ENCODE results near the gene EPN2. TPM values are rescaled to one million over a fixed set of nuclear protein-coding genes. Genes with fewer than 3 reads are reported as not detected.

The EPN2 gene
- total and polyA plus RNA-seq, 7 donors, result 11.6 to 36.0 (median 25.3) TPM

DNA sequence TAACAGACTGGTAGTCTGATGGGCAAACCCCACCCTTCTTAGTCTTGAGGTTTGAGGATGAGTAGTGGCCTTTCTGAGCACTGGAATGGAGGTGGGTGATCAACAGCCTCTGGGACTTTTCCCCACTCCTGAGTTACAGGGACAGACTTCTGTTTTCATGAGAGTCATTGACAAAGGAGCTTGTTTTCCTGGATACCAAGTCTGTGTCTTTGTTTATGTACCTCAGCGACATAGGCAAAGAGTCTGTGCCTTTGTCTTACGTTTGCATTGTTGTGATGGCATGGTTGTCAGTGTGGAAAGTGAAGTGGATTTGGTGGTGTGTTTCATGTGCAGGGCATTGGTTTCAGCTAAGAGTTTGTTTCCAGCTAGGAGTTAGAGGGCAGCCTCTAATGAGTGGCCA lies 17.5 kb downstream of the EPN2 start:
- no peak for ATAC-seq

DNA sequence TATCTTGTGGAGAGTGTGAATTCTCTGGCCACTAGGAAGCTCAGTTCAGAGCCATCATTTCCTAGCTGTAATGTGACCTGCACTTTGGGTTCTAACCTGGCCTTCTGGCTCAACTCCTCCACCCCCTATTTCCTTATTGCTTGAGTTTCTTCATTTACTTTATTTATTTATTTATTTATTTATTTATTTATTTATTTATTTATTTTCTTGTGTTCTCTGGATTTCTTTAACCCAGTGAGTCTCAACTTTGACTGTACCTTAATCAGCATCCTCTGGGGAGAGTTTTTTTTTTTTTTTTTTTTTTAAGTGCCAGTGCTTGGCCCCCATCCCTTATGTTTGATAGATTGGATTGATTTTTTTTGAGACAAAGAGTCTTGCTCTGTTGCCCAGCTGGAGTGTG lies 18.1 kb downstream of the EPN2 start:
- no peak for DNase-seq
- Histone ChIP-seq H3K4me1 (peaks cover 23% of the 10 kb centered on the region), H3K27me3 (ENCODE audit: insufficient read depth in 3 of 3, low read length in 2 of 3) (no peaks in the 10 kb centered on the region), H3K36me3 (ENCODE audit: insufficient read depth in 1 of 2, low read depth in 1 of 2) (no peaks in the 10 kb centered on the region), H3K27ac (no peak overlapping the region), H3K4me3 (no peak overlapping the region), H3K9me3 (no peaks in the 10 kb centered on the region)
- no peak for ATAC-seq
- TF ChIP-seq CTCF (IDR thresholded peaks at IDR 0.05), result no peak
- intact Hi-C loops (cut with DNase I), result no loop called here

More for the DNA sequence above, 17.5 kb downstream of the EPN2 start:
- Histone ChIP-seq H3K4me1 (peaks cover 23% of the 10 kb centered on the region), H3K9me3 (no peaks in the 10 kb centered on the region), H3K4me3 (no peak overlapping the region), H3K27ac (no peak overlapping the region), H3K36me3 (ENCODE audit: insufficient read depth in 1 of 2, low read depth in 1 of 2) (no peaks in the 10 kb centered on the region), H3K27me3 (ENCODE audit: insufficient read depth in 3 of 3, low read length in 2 of 3) (no peaks in the 10 kb centered on the region)
- no peak for TF ChIP-seq CTCF (IDR thresholded peaks at IDR 0.05)
- WGBS, 3 donors, result 74 to 86% (median 79%) methylated on average over 2 of the region's 2 CpGs
- intact Hi-C loops (cut with DNase I), result no loop called here
- DNase-seq, result no peak

GRCh38 chr17:19258371-19258770 lies 21.2 kb downstream of the EPN2 start:
- no peak for ATAC-seq
- intact Hi-C loops (cut with DNase I), result no loop called here
- no peak for TF ChIP-seq CTCF (IDR thresholded peaks at IDR 0.05)
- Histone ChIP-seq H3K9me3 (no peaks in the 10 kb centered on the region), H3K27ac (no peak overlapping the region), H3K4me3 (no peak overlapping the region), H3K4me1 (peaks cover 27% of the 10 kb centered on the region), H3K27me3 (ENCODE audit: insufficient read depth in 3 of 3, low read length in 2 of 3) (no peaks in the 10 kb centered on the region), H3K36me3 (ENCODE audit: insufficient read depth in 1 of 2, low read depth in 1 of 2) (no peaks in the 10 kb centered on the region)
- 83 to 88% (median 84%) methylated on average over 9 of the region's 9 CpGs for WGBS, 3 donors
- no peak for DNase-seq

- ATAC-seq, result no peak
- H3K4me1 ChIP-seq, result peaks cover 50% of the 10 kb centered on the region
- H3K9me3 ChIP-seq, result no peaks in the 10 kb centered on the region
- no peaks in the 10 kb centered on the region for H3K27me3 ChIP-seq (ENCODE audit: insufficient read depth in 3 of 3, low read length in 2 of 3)
- no peak overlapping the region for H3K4me3 ChIP-seq
- TF ChIP-seq CTCF (IDR thresholded peaks at IDR 0.05), result no peak
- H3K27ac ChIP-seq, result no peak overlapping the region
- intact Hi-C loops (cut with DNase I), result no loop called here
- 72 to 87% (median 74%) methylated on average over 7 of the region's 7 CpGs for WGBS, 3 donors
- no peak for DNase-seq
- H3K36me3 ChIP-seq (ENCODE audit: insufficient read depth in 1 of 2, low read depth in 1 of 2), result no peaks in the 10 kb centered on the region
Measured at GRCh38 chr17:19260958-19261357, 23.8 kb downstream of the EPN2 start.

GRCh38 chr17:19261426-19261825 lies 24.3 kb downstream of the EPN2 start:
- Histone ChIP-seq H3K27me3 (ENCODE audit: insufficient read depth in 3 of 3, low read length in 2 of 3) (no peaks in the 10 kb centered on the region), H3K9me3 (no peaks in the 10 kb centered on the region), H3K27ac (no peak overlapping the region), H3K4me1 (peaks cover 51% of the 10 kb centered on the region), H3K36me3 (ENCODE audit: insufficient read depth in 1 of 2, low read depth in 1 of 2) (no peaks in the 10 kb centered on the region), H3K4me3 (no peak overlapping the region)
- intact Hi-C loops (cut with DNase I), result no loop called here
- WGBS, 3 donors, result 58 to 71% (median 70%) methylated on average over 2 of the region's 2 CpGs
- DNase-seq (no peak), ATAC-seq (no peak)
- no peak for TF ChIP-seq CTCF (IDR thresholded peaks at IDR 0.05)

All from psoas muscle (tissue), 8 donors.